ENCODE measurements around the gene MYO9A. TPM values are rescaled to one million over a fixed set of nuclear protein-coding genes. Genes with fewer than 3 reads are reported as not detected.

Gene MYO9A
- total and polyA plus RNA-seq, 10 of the 15 experiments (the other 5 are each of a cell fraction or from before 2014, with no cell fraction given), result 3.3 to 25.3 (median 12.2) TPM

DNA sequence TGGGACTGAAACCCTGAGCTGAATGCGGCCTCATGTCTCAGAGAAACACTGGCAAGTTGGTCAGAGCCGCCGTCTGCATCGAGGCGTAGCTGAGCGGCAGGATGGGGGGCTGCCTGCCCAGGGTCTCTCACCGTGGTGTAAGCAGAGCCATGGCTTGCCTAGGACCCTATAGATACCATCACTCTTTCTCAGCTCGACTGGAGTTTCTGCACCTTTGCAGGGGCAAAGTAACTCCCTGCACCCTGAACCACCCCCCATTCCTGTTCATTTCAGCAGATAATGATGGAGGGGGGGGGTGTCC is 336.0 kb downstream of the MYO9A start:
- ATAC-seq, result no peak
- Histone ChIP-seq H3K9me3 (replicated peaks; ENCODE audit: control insufficient read depth, insufficient read depth, low read length) (no peaks in the 10 kb centered on the region), H3K4me1 (ENCODE audit: control insufficient read depth, insufficient read depth, low read length) (peaks cover 25% of the 10 kb centered on the region), H2AFZ (ENCODE audit: control insufficient read depth, low read depth, low read length) (no peak overlapping the region), H3K4me2 (ENCODE audit: control insufficient read depth, insufficient read depth) (peak overlapping the region; percentile 81), H3K27ac (ENCODE audit: control insufficient read depth, insufficient read depth) (no peak overlapping the region), H3K36me3 (ENCODE audit: control insufficient read depth in 2 of 2, insufficient read depth in 2 of 2, low read length in 1 of 2) (no peaks in the 10 kb centered on the region), H4K20me1 (ENCODE audit: control insufficient read depth, insufficient read depth) (no peaks in the 10 kb centered on the region), H3K4me3 (peak overlapping the region; percentile 54), H3K79me2 (ENCODE audit: control insufficient read depth, insufficient read depth, low read length) (no peaks in the 10 kb centered on the region), H3K27me3 (replicated peaks in 1 of 2; ENCODE audit: control insufficient read depth in 2 of 2, insufficient read depth in 2 of 2, low read length in 1 of 2) (no peaks in the 10 kb centered on the region), H3K9ac (ENCODE audit: control insufficient read depth, insufficient read depth, low read length) (no peak overlapping the region)
- BruUV-seq (replicated peaks), result no TSS peak
- 13% methylated on average over 8 of the region's 8 CpGs for WGBS (ENCODE audit: insufficient coverage, insufficient replicate concordance, low lambda C conversion rate, missing lambda C conversion rate)
- RAD21 ChIA-PET (ENCODE audit: unreplicated experiment), result interaction anchor here (0.8 to 1.6 kb wide), 9 partner anchors 23 to 376 kb away, joined by 3 to 7 read pairs (median 3); no protein-coding TSS in a partner anchor
- POLR2A ChIA-PET, result no interaction called here
- CTCF ChIA-PET, result interaction anchor here (0.9 to 4.4 kb wide), 10 partner anchors 9 to 381 kb away, joined by 3 to 46 read pairs (median 8); no protein-coding TSS in a partner anchor
- no peak for DNase-seq (ENCODE audit: low read depth, low spot score)
- FAIRE-seq, result no peak
- TF ChIP-seq MAX (IDR thresholded peaks at IDR 0.05; ENCODE audit: low read depth, low read length), result no peak
- TF ChIP-seq, protein P1, sequence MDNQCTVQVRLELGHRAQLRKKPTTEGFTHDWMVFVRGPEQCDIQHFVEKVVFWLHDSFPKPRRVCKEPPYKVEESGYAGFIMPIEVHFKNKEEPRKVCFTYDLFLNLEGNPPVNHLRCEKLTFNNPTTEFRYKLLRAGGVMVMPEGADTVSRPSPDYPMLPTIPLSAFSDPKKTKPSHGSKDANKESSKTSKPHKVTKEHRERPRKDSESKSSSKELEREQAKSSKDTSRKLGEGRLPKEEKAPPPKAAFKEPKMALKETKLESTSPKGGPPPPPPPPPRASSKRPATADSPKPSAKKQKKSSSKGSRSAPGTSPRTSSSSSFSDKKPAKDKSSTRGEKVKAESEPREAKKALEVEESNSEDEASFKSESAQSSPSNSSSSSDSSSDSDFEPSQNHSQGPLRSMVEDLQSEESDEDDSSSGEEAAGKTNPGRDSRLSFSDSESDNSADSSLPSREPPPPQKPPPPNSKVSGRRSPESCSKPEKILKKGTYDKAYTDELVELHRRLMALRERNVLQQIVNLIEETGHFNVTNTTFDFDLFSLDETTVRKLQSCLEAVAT (IDR thresholded peaks at IDR 0.05), result peak; percentile 65; the same call in 1 of the 2 replicates
- intact Hi-C loops (cut with micrococcal nuclease; ENCODE audit: unreplicated experiment), result no loop called here
- SMC1A ChIA-PET (ENCODE audit: uncharacterized antibody, unreplicated experiment), result interaction anchor here (1.4 to 2.8 kb wide), 2 partner anchors 372 to 375 kb away, joined by 4 to 24 read pairs; no protein-coding TSS in a partner anchor
- in situ Hi-C loops (cut with MboI), result no loop called here

DNA sequence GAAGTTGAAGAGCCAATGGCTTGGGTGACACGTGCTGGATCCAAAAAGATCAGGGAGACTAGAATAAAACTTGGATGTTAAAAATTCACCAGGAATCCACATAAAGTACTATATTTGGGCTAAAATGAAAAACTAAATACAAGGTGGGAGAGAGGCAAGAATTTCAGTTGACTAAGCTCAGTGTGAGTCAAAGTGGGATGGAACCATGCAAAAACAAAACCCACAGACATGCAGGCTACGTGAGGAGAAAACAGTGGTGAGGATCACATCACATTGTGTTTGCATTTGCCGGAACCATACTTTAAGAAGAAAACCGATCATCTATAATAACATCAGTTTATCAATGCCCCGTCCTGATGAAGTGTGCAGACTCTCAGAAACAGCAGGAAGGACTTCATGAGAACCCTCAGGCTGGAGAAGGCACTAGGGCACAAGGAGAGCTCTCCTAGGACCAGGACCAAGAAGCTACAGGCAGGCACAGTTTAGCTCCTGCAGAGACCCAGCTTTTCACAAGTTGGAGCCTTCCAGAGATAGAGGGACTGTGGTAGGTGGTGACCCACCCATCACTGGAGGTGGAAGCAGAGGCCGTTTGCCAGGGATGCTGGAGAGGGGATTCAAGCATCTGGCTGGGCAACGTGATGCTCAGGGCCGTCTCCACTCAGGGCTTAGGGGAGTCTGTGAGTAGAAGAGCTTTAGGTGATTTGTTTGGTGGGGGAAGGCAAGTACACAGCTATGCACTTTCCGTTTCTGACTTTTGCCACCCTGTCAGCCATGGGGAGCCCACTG is 336.6 kb downstream of the MYO9A start:
- ChIA-PET SMC1A (ENCODE audit: uncharacterized antibody, unreplicated experiment) (interaction anchor here (0.9 to 2.8 kb wide), 3 partner anchors 73 to 375 kb away, joined by 3 to 24 read pairs (median 4); no protein-coding TSS in a partner anchor), CTCF (interaction anchor here (0.7 to 4.4 kb wide), 23 partner anchors 8 to 382 kb away, joined by 3 to 46 read pairs (median 4); partner anchors contain the start of genes MYO9A and SENP8), POLR2A (no interaction called here), RAD21 (ENCODE audit: unreplicated experiment) (interaction anchor here (0.6 to 1.6 kb wide), 12 partner anchors 17 to 377 kb away, joined by 3 to 7 read pairs (median 3); no protein-coding TSS in a partner anchor)
- peak overlapping the region; percentile 50 for H3K27ac ChIP-seq (ENCODE audit: control insufficient read depth, insufficient read depth)
- H3K9ac ChIP-seq (ENCODE audit: control insufficient read depth, insufficient read depth, low read length), result peak overlapping the region; percentile 16; the same call in 1 of the 2 replicates
- ATAC-seq, result peak; percentile 71
- no peaks in the 10 kb centered on the region for H4K20me1 ChIP-seq (ENCODE audit: control insufficient read depth, insufficient read depth)
- H3K27me3 ChIP-seq (replicated peaks in 1 of 2; ENCODE audit: control insufficient read depth in 2 of 2, insufficient read depth in 2 of 2, low read length in 1 of 2), result no peaks in the 10 kb centered on the region
- in situ Hi-C loops (cut with MboI) (no loop called here), intact Hi-C loops (cut with micrococcal nuclease; ENCODE audit: unreplicated experiment) (no loop called here)
- BruUV-seq (replicated peaks), result no TSS peak
- H3K9me3 ChIP-seq (replicated peaks; ENCODE audit: control insufficient read depth, insufficient read depth, low read length), result no peaks in the 10 kb centered on the region
- H3K4me2 ChIP-seq (ENCODE audit: control insufficient read depth, insufficient read depth), result peak overlapping the region; percentile 81
- H3K4me3 ChIP-seq, result peak overlapping the region; percentile 54
- peak; percentile 49 for FAIRE-seq
- DNase-seq (ENCODE audit: low read depth, low spot score), result peak; percentile 45
- H2AFZ ChIP-seq (ENCODE audit: control insufficient read depth, low read depth, low read length), result peak overlapping the region; percentile 58
- H3K79me2 ChIP-seq (ENCODE audit: control insufficient read depth, insufficient read depth, low read length), result no peaks in the 10 kb centered on the region
- H3K36me3 ChIP-seq (ENCODE audit: control insufficient read depth in 2 of 2, insufficient read depth in 2 of 2, low read length in 1 of 2), result no peaks in the 10 kb centered on the region
- peaks cover 24% of the 10 kb centered on the region for H3K4me1 ChIP-seq (ENCODE audit: control insufficient read depth, insufficient read depth, low read length)
- 0% methylated on average over 9 of the region's 9 CpGs for WGBS (ENCODE audit: insufficient coverage, insufficient replicate concordance, low lambda C conversion rate, missing lambda C conversion rate)
- TF ChIP-seq RAD21 (IDR thresholded peaks at IDR 0.05; ENCODE audit: insufficient read depth, low read depth, low read length), result no peak
- TF ChIP-seq E2F4 (IDR thresholded peaks at IDR 0.05; ENCODE audit: low read depth, low read length), result no peak
- TF ChIP-seq EED (IDR thresholded peaks at IDR 0.05; ENCODE audit: low read depth), result 0 out of 2 replicates have a peak, but pooled peaks have one; percentile 29
- 0 out of 4 replicates have a peak, but pooled peaks of 1 of the 2 experiments have one; percentile 10 for TF ChIP-seq EP300 (IDR thresholded peaks at IDR 0.05; ENCODE audit: borderline replicate concordance in 1 of 2, control insufficient read depth in 1 of 2, low read depth in 2 of 2, low read length in 2 of 2)
- TF ChIP-seq CEBPZ (IDR thresholded peaks at IDR 0.05; ENCODE audit: low read depth, low read length), result no peak

Data from GM12878 (cell line).